ENCODE data around the gene SMLR1.

The SMLR1 gene

DNA sequence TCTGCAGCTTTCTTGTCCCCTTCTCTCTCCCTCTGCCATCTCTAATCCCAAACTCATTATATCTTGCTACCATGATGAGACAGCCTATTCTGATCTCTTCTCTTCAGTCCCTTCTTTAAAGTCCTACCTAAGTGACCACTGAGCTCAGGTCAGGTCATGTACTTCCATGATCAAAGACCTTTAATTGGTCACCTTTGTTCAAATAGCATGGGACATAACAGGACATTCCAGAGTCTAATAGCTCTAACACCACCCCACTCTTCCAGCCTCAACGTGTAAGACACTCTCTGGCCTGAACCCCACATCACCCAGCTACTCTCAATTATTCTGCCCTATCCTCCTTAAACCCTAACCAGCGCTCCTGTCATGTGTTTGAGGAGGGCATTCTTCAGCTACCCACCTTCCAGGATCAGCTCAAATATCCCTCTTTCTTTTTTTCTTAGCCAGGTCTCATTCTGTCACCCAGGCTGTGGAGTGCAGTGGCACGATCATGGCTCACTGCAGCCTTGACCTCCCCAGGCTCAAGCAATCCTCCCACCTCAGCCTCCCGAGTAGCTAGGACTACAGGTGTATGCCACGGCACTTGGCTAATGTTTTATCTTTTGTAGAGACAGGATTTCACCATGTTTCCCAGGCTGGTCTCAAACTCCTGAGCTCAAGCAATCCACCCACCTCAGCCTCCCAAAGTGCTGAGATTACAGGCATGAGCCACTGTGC, 2.1 kb upstream of the SMLR1 start:
- DNase-seq (ENCODE audit: low read depth in 2 of 3, low spot score in 2 of 3) = no peak

DNA sequence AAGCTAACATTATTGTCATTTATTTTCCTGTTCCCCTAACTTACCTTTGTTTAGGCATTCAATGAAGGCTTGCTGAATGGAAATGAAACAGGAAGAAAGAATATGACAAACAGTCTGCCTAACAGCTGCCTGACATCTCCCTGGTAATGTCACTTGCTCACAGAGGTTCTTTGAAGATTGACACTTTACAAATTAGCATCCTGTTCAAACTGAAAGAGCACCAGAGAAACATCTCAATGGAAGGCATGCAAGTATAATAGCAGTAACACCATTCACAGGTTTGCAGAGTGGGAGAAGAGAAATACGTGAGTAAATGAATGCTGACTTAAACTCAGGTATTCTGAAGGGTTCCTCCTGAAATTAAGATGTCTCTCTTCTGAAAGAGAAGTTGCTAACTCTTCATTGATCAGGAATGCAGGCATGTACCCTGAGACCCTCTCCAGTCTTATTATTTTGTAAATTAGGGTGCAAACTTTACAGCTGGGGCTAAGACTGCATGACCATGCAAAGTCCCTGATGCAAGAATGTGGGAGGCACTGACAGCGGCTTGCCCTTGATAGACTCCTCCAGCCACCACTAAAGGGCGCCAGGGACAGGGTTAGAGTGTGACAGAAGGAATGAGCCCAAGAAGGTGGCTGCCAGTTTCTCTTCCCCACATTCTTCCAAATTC, 1.3 kb upstream of the SMLR1 start:
- DNase-seq (ENCODE audit: low read depth in 2 of 3, low spot score in 2 of 3) = no peak

DNA sequence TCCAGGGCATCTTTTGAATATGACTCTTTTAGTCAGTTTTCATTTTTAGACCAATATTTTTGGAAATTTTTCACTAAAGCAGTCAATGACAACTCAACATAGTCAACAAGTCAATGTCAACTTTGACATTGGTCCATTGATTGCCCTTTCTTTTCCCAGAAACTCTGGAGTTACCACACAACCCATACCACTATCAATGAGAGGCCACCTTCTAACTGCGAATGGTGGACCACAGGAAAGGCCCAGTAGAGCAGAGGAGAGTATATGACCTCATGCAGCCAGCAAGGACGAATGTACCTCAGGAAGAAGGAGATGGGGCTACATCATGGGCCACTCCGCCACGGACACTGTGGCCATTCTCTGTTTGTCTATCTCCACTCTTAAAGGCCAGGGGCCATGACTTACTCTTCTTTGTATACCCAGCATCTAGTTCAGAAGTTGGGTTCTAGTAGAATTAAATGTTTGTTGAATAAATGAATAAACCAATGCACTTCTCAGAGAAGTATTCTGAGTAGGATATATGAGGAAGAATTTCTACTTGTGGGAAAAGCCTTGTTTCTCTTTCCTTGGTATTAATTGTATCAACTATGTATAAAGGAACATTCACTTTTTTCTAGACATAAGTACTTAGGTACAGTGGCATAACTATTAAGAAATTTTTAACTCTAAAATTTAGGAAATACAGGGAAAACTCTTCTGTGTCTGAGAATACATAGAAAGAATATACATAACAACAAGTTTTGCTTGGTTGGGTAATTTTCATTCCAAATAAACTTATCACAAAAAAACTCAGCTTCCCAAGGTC, 562 bp upstream of the SMLR1 start:
- DNase-seq (ENCODE audit: low read depth in 2 of 3, low spot score in 2 of 3) = no peak

DNA sequence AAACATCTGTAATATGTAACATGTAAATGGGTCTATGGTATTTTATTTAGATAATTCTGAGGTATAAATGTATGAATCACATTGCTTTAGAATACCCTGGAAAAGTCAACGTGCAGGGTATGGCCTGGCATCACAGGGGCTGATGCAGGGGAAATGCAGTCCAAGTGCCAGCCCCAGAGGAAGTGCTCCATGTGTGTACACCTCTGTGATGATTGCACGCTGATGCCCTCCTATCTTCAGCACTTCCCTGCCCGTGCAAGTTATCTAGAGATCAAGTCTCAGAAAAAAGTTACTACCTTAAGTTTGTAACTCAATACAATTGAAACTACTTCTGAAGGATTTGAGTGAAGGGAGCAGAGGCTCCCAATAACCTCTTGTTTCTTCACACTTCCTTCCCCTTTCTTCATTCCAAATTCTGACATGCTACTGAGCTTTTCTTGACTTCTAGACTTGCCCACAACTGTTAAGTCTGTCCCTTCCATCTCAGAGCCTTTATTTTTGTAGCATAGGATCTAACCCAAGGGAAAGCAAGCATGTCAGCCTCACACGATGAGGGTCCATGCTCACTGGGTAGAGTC, 2.2 kb downstream of the SMLR1 start:
- DNase-seq (ENCODE audit: low read depth in 2 of 3, low spot score in 2 of 3) = no peak

DNA sequence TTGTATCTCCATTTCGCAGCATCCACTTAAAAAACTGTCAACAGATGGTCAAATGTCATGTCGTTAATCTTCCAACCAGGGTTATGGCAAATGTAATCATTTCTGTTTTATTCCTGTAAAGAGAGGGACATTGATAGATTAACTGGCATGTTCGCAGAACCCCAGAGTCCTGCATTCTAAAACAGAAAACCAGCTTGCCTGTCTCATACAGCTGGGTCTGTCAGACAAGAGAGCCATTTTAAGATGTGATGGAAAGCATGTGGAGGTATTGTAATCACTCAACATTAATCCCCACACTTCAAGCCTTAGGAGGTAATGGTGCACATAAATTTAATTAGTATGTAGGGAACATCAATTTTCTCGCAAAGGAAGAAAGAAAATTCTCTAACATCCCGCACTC, 4.4 kb downstream of the SMLR1 start:
- no peak for DNase-seq (ENCODE audit: low read depth in 2 of 3, low spot score in 2 of 3)

DNA sequence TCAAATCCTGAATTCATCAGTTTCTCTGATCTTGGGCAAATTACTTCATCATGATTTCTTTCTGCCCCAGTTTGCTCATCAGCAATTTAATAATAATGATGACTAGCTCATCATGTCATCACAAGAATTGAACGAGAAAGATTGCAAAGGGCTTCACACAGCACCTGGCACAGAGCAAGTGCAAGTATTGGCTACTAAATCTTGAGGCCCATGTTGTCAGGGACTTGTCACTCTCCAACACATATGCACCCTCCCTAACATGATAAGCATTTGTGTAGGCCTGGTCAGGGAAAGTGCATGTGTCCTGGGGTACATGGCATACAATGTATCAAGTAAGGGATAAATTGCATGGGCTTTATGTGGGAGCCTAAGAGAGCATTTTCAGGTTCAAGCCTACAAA, 6.4 kb downstream of the SMLR1 start:
- no peak for DNase-seq (ENCODE audit: low read depth in 2 of 3, low spot score in 2 of 3)

DNA sequence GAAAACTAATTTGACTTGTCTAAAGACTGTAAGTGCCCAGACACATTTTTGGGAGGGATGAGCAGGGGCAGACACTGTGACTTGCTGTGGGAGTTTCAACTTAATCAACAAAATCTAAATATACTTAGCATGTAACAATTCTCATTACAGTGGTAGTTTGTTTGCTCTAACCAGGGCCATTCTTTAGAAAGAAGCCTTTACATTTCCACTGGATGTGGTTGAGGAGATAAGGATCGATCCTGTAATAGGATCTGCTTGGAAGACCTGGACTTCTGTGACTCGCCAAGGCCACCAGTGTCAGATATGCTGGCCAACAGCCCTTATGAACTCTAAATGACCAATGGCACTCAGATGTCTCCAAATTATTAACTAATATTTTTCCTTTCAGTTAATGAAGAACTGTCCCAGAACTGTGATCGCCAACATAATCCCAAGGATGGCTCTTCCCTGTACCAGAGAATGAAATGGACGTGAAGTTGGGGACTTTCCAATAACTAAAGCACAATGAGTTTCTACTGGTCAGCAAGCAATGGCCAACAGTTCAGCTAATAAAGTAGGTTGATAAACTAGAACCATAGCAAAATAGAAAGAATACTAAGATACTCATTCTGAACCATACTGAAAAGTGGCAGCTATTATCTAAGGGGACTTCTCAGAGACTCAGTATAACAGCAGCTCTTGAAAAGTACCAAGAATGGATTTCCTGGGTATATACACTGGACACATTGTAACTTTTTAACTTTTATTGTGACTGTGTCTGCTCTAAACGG, 7.5 kb downstream of the SMLR1 start:
- no peak for DNase-seq (ENCODE audit: low read depth in 2 of 3, low spot score in 2 of 3)

DNA sequence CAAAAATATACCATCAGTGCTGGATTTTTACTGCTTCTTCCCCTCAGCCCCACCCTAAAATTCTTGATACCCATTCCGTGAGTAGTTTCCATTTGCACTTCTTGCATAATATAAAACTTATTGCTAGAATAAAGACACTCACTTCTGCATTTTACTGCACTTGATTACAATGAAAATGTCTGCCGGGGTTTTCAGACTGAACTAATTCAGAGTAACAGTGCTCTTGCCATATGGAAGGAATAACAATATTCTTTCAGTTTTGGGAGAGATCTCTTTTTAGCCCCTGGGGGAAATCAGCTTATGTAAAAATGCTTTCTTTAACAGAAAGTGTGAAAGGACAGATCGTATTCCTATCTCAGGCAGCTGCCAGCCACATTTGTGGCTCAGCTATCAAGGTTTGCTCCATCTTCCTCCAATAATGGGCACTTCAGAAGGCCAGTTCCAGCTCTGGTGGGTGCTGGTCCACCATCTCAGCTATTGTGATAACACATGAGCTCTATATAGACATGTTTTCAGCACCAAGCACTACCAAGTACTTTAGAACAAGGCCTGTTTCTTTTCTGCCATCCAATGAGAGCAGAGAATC, 8.9 kb downstream of the SMLR1 start:
- DNase-seq (ENCODE audit: low read depth in 2 of 3, low spot score in 2 of 3) = no peak

DNA sequence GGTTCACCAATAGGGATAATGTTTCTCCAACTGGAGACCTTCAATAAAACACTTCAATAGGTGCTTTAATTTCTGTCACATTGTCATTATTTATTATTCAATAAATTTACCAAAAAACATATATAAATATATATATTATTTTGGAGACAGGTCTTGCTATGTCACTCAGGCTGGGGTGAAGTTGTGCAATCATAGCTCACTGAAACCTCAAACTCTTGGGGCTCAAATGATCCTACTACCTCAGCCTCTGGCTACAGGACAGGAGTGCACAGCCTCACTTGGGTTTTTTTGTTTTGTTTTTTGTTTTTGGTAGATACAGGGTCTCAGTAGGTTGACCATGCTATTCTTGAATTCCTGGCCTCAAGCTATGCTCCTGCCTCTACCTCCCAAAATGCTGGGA, 9.9 kb downstream of the SMLR1 start:
- DNase-seq (ENCODE audit: low read depth in 2 of 3, low spot score in 2 of 3) = no peak

DNA sequence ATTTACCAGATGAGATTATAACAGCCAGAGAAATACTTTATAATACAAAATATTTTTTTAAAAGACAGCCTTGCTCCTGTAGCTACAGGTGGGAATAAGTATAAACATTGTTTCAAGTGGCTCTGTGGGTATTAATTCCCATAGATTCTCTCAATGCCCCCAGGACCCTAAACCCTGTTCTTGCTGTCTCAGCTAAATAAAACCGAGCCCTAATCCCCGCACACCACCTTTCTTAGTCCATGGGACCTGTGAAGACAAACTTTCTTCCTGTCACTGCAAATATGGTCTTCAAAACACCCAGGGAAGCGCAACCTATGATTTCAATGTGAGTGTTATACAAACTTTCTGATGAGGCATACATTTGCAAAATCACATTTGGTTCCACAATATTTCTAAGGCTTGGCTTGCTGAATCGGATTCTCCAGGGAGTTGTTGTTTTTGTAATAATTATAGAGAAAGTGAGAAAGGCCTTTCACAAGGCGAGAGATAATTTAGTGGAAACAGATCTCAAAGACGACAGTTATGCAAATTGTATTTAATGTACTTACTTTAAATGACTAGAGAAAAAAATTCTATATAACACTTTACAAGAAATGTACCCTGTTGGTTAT, 11.1 kb downstream of the SMLR1 start:
- no peak for DNase-seq (ENCODE audit: low read depth in 2 of 3, low spot score in 2 of 3)

DNA sequence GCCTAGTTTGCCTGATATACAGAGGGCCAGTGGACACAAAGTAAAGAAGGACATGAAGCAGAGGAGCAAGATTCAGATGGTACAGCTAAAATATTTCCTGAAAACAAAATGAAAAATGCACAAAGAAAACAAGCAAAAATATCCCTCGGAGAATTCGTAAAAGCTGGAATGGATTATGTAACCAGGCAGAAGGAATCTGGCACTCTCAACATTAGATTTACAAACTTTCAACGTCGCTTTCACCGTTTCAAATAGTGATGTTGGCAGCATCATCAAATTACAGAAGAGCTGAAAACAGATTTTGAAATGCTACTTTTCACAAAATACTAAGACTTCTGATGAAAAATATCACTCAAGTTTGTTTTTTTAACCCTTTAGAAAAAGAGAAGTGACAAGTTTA, 11.7 kb downstream of the SMLR1 start:
- DNase-seq (ENCODE audit: low read depth in 2 of 3, low spot score in 2 of 3) = no peak

DNA sequence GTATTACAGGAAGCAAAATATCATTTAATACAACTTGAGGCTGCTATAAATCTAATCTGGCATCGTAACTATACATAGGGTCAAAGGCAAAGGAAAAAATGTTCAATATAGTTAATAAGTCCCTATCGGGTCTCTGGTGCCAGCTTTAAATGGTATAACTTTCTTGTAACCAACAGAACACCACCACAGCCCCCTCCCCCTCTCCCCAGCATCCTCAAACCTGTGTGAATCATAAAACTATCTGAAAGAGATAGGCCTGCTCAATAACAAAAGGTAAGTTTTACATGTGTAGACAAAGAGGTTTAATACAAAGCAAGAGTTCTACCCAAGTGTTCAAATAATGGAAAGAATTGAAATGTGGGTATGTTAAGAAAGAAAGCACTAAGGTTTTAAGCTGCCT, 12.2 kb downstream of the SMLR1 start:
- DNase-seq (ENCODE audit: low read depth in 2 of 3, low spot score in 2 of 3) = no peak

DNA sequence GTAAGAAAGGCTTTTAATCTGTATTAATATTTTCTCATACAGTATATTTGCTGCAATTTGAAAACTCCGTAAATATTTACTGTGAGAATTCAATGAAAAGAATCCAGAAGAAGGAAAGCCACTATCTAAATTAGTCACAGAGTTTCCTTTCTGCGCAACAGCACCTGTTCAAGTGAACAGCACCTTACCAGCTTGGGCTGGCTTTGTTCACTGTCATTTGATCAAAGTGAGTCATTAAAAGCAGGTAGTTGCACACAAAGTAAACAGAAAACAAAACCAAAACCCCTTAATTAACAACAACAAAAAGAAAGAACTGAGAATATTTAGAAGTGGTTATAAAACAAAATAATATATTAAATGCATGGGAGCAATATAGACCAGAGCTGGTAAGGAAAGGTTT, 12.8 kb downstream of the SMLR1 start:
- no peak for DNase-seq (ENCODE audit: low read depth in 2 of 3, low spot score in 2 of 3)

DNA sequence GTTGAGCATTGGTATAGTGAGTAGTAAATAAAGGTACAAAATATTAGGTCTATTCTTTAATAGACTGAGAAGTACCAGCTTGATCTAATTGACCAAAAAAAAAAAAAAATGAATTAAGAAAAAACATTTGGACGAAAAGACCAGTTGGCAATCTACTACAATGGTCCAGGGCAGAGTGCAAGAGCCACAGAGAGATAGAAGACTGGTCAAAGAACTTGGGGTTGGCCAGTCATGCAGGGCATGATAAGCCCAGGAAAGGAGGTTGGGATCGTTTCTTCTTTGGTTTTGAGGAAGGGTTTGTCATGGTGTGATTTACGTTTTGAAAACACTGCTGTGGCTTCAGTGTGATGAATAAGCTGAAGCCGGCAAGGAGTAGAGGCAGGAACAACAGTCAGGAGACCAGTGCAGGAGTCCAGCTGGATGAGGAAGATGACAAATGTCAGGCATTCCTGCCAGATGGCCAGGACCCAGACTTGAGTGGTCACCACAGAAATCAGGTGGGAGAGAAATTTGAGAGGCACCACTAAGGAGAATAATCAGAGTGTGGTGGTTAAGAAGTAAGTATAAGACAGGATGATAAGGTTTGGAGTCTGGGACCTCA, 14.0 kb downstream of the SMLR1 start:
- no peak for DNase-seq (ENCODE audit: low read depth in 2 of 3, low spot score in 2 of 3)

DNA sequence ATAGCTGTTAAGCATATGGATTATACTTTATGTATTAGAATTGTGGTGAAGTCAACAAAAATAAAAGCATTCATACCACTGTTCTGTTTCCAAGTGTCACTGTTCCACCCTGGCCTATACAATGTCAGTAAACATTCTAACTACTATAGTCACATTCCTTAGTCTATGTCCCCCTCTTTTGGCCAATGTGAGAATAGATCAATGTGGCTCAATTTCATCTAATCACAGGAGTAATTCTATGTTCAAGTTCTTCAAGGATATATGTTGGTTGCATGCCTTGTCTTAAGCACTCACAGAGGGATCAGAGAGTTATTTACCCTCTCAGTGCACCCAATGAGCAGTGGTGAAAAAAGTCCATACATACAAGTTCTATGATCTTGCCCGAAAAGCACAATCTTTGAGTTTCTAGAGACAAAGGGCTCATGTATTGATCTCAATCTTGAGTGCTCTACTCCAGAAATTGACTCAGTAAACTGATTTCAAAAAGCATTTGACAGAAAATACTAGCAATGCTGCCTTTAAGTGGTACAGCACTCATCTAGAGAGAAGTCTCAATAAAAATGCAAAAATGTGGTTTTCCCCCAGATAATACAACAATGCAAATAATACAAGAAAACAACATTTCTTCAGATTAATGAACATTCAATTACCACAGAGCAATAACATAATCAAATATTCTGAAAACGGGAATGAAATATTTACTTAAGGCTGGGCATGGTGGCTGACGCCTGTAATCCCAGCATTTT, 16.5 kb downstream of the SMLR1 start:
- no peak for DNase-seq (ENCODE audit: low read depth in 2 of 3, low spot score in 2 of 3)

DNA sequence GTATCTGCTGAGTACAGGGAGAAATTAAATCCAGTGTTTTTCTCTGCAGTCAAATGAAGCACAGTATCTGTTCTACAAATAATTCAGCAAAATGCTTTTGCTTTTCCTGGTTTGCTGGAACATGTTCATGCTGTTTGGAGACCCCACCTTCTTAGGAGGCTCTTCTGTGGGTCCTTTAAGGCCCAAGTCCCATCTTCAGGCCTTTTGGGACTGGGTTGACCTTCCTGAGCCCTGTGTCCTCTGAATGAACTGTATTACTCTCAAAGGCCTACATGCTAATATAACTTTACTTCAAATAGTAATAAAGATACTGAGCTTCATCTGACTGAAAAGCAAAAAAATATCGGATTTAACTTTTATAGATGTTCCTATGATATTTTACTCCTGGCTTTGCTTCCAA, 19.3 kb downstream of the SMLR1 start:
- no peak for DNase-seq (ENCODE audit: low read depth in 2 of 3, low spot score in 2 of 3)

DNA sequence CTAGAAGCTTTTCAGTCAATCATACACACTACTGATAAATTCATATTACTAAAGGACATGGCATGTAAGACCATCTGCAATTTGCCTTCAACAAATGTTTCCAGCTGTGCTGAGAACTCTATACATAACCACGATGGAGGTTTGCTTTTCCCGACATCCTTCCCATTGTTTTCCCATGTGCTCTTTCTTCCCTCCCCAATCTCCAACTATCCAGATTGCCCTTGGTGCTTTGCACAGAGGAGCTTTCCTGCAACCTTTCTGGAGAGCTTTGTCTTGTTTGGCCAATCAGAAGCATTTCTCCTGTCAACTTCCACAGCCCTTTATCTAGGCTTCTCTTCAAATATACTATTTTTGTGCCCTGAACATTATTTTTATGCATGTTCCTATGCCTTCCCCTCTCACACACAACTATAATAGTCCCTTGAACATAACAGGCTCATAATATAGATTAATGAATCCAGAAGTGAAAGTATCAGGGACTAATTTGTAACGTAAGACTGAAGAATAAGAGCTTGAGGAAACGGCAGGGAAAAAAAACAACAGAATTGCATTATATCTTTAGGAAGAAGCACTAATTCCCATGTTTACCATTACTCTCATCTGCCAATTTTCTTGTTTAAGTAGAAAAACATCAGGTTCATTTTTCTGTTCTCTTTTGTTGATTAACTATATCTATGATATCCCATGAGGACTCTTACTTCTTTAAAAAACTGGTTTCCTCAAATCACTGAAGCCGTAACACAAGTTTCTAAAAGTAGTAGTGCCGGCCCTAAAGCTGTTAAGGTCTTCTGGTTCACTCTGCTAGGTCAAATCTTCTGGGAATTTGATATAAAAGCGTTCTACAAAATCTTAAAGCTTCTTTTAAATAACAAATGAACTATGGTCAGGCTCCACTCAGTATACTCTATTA, 20.1 kb downstream of the SMLR1 start:
- no peak for DNase-seq (ENCODE audit: low read depth in 2 of 3, low spot score in 2 of 3)

DNA sequence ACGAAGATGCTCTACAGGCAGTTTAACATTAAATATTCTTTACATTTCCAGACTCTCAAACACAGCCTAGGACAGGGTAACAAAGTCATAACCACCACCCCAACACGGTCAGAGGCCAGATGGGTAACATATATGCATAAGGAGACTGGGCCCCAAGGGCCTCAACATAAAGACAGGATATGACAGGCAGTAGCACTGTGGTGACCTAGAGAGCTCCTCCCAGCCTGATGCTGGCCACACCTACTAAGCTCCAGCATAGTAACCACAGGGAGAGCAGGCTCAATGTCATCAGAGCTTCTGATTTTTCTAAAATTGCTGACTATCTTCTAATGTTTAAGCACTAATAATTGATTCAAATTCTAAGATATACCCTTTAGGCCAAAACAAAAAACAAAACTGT, 21.7 kb downstream of the SMLR1 start:
- no peak for DNase-seq (ENCODE audit: low read depth in 2 of 3, low spot score in 2 of 3)
